ENCODE data around the gene EPHA8. TPM values are rescaled to one million over a fixed set of nuclear protein-coding genes. Genes with fewer than 3 reads are reported as not detected.
A peak's percentile ranks its signal among the peaks of the same experiment; 100 is the strongest.

The EPHA8 gene
- total and polyA plus RNA-seq, 9 of the 15 experiments (the other 6 are each of a cell fraction or from before 2014, with no cell fraction given), result not detected

DNA sequence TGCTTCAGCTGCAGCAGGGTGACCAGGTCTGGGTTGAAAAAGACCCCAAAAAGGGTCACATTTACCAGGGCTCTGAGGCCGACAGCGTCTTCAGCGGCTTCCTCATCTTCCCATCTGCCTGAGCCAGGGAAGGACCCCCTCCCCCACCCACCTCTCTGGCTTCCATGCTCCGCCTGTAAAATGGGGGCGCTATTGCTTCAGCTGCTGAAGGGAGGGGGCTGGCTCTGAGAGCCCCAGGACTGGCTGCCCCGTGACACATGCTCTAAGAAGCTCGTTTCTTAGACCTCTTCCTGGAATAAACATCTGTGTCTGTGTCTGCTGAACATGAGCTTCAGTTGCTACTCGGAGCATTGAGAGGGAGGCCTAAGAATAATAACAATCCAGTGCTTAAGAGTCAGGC is 76.0 kb downstream of the EPHA8 start:
- ATAC-seq, result peak; percentile 86
- FAIRE-seq, result no peak
- no peak for TF ChIP-seq CBX3 (IDR thresholded peaks at IDR 0.05; ENCODE audit: borderline replicate concordance in 1 of 2, low read length in 2 of 2)
- TF ChIP-seq, protein P1, sequence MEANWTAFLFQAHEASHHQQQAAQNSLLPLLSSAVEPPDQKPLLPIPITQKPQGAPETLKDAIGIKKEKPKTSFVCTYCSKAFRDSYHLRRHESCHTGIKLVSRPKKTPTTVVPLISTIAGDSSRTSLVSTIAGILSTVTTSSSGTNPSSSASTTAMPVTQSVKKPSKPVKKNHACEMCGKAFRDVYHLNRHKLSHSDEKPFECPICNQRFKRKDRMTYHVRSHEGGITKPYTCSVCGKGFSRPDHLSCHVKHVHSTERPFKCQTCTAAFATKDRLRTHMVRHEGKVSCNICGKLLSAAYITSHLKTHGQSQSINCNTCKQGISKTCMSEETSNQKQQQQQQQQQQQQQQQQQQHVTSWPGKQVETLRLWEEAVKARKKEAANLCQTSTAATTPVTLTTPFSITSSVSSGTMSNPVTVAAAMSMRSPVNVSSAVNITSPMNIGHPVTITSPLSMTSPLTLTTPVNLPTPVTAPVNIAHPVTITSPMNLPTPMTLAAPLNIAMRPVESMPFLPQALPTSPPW (CRISPR knock-in tag; IDR thresholded peaks at IDR 0.05), result peak; percentile 51
- peak; percentile 23; the same call in 1 of the 2 replicates for TF ChIP-seq REST (IDR thresholded peaks at IDR 0.05; ENCODE audit: borderline replicate concordance)
- no peak for TF ChIP-seq REST (CRISPR knock-in tag; IDR thresholded peaks at IDR 0.05; ENCODE audit: low read depth)
- TF ChIP-seq ZNF77 (CRISPR knock-in tag; IDR thresholded peaks at IDR 0.05), result no peak
- TF ChIP-seq EP300 (IDR thresholded peaks at IDR 0.05; ENCODE audit: low read length), result 0 out of 2 replicates have a peak, but pooled peaks have one; percentile 8
- no peak for TF ChIP-seq THAP12 (CRISPR knock-in tag; IDR thresholded peaks at IDR 0.05)
- no peak for TF ChIP-seq HDGF (IDR thresholded peaks at IDR 0.05)
- no peak for TF ChIP-seq KAT2B (IDR thresholded peaks at IDR 0.05; ENCODE audit: low read depth, low read length)
- TF ChIP-seq BDP1 (IDR thresholded peaks at IDR 0.05; ENCODE audit: insufficient read depth, insufficient read length), result no peak

More for the DNA sequence above, 76.0 kb downstream of the EPHA8 start:
- Histone ChIP-seq H3K79me2 (ENCODE audit: control insufficient read depth, insufficient read depth, low read length) (no peaks in the 10 kb centered on the region), H2AFZ (ENCODE audit: low read depth, low read length) (peak overlapping the region; percentile 26; the same call in 1 of the 2 replicates), H3K27ac (ENCODE audit: extremely low read depth, low read depth, low read length) (no peak overlapping the region), H3K4me2 (ENCODE audit: insufficient read depth, low read length) (peak overlapping the region; percentile 14; the same call in 1 of the 2 replicates), H3K9me1 (ENCODE audit: control insufficient read depth, insufficient read depth, low read length) (no peaks in the 10 kb centered on the region), H3K9me3 (replicated peaks; ENCODE audit: control insufficient read depth, insufficient read depth, low read depth, low read length) (no peaks in the 10 kb centered on the region), H3K36me3 (ENCODE audit: control insufficient read depth, insufficient read depth, low read length) (no peaks in the 10 kb centered on the region), H4K20me1 (replicated peaks; ENCODE audit: control insufficient read depth, insufficient read depth, low read length) (peaks cover 28% of the 10 kb centered on the region), H3K9ac (ENCODE audit: insufficient read depth in 1 of 2, low read depth in 2 of 2, low read length in 2 of 2) (0 out of 4 replicates have a peak overlapping the region, but pooled peaks of 1 of the 2 experiments have one; percentile 6), H3K4me1 (replicated peaks in 1 of 2; ENCODE audit: control insufficient read depth in 2 of 2, insufficient read depth in 2 of 2, low read length in 2 of 2) (peaks cover 0 to 16% of the 10 kb centered on the region in 2 experiments; a peak in 3 of 5 replicates), H3K4me3 (no peak overlapping the region), H3K27me3 (ENCODE audit: control insufficient read depth in 2 of 2, insufficient read depth in 2 of 2, low read length in 2 of 2) (peaks cover 0 to 29% of the 10 kb centered on the region in 2 experiments; a peak in 2 of 5 replicates)
- ChIA-PET POLR2A (interaction anchor here (0.6 to 1.0 kb wide), 4 partner anchors 16 to 295 kb away, joined by 3 to 4 read pairs (median 4); no protein-coding TSS in a partner anchor), CTCF (ENCODE audit: low intra/inter-chr PET ratio) (interaction anchor here (0.6 to 6.1 kb wide), 2 partner anchors 217 to 512 kb away, joined by 3 to 96 read pairs; no protein-coding TSS in a partner anchor)
- in situ Hi-C loops (cut with MboI) (no loop called here), intact Hi-C loops (cut with micrococcal nuclease) (no loop called here)
- DNase-seq (ENCODE audit: extremely low read depth in 1 of 4, low spot score in 3 of 4), result peak; percentile 70 to 89 (median 82)
- whole genome bisulfite sequencing (ENCODE audit: insufficient coverage, low coverage, missing lambda C conversion rate), result 1% methylated on average over 8 of the region's 8 CpGs
- BruUV-seq (replicated peaks), result no TSS peak

All from K562 (cell line).